Ovary (tissue), 9 donors: ENCODE results near the gene CUBN. TPM values are rescaled to one million over a fixed set of nuclear protein-coding genes. Genes with fewer than 3 reads are reported as not detected.
A peak's percentile ranks its signal among the peaks of the same experiment; 100 is the strongest.

Experiments used
- DNase-seq, 5 donors: peaks; one replicate each; pipeline ENCODE4 v3.0.0-alpha.2; 2019 to 2020
- H3K27ac ChIP-seq, 2 donors: fragments of 200-600 bp; one replicate each; pipeline versions ENCODE4 v1.5.1 to v1.8.0; 2019 to 2022
- H3K27me3 ChIP-seq: fragments of 200-600 bp; one replicate; pipeline ENCODE4 v1.8.0; 2022
- H3K36me3 ChIP-seq: fragments of 200-600 bp; sonication (generic); one replicate; pipeline ENCODE4 v1.5.1; 2019
- H3K4me1 ChIP-seq: one replicate; pipeline ENCODE4 v1.8.1; 2013; ENCODE audit warnings: mild to moderate bottlenecking, moderate library complexity; ENCODE audit not compliant: insufficient read depth
- H3K4me3 ChIP-seq: fragments of 200-600 bp; sonication (generic); one replicate; pipeline ENCODE4 v1.5.1; 2017
- H3K9me3 ChIP-seq, 2 donors: fragments of 200-600 bp in 1 of 2; sonication (generic) in 1 of 2; one replicate each; pipeline versions ENCODE4 v1.5.1 to v1.8.1; 2013 to 2019; ENCODE audit warnings: mild to moderate bottlenecking in 1 of 2, moderate library complexity in 1 of 2
- CTCF ChIP-seq, 3 donors: fragments of 450-650 bp in 2 of 3; fragments of 200-600 bp in 1 of 3; IDR thresholded peaks; one replicate each; pipeline versions ENCODE4 v1.5.1 to v1.8.0; 2016 to 2022; ENCODE audit warnings: antibody characterized with exemption in 3 of 3, mild to moderate bottlenecking in 1 of 3
- EP300 ChIP-seq: sonication (generic); formaldehyde crosslinking; IDR thresholded peaks from one replicate; pipeline ENCODE4 v1.6.1; 2017; ENCODE audit warnings: antibody characterized with exemption
- POLR2A ChIP-seq: fragments of 450-650 bp; IDR thresholded peaks from one replicate; pipeline ENCODE4 v1.6.1; 2017; ENCODE audit warnings: antibody characterized with exemption, mild to moderate bottlenecking, moderate library complexity
- WGBS, 3 donors: extraction: QIAGEN DNeasy Blood & Tissue Kit in 1 of 3; methylation state at CpG; one replicate each; pipeline versions ENCODE4 v1.1.5 to v1.1.7; 2013 to 2017; 5-methylcytosine and 5-hydroxymethylcytosine counted together
- intact Hi-C, 4 donors: fragments of 100-400 bp; cut with DNase I; formaldehyde crosslinking; loops; one replicate each; pipeline versions ENCODE4 v1.11.0 to v1.15.1; 2022 to 2023
- polyA plus RNA-seq, 2 donors: library from polyadenylated mRNA; stranded (reverse); fragments of 200-250 nt in 1 of 2; fragments of 350-450 nt in 1 of 2; fragmentation: Illumina TruSeq in 1 of 2; extraction: RNeasy Lipid Tissue Mini Kit (QIAGEN cat#74804) in 1 of 2; gene quantifications; one replicate each; pipeline ENCODE4 v1.2.3, GENCODE V29; 2013 to 2014
- total RNA-seq, 7 donors: library from RNA; depleted of rRNA in 2 of 7; stranded (reverse); fragments of >200 nt in 2 of 7; fragmentation: NEBNext Ultra II Directional in 3 of 7; extraction: Animal tissue kit (Norgen Biotek cat#: 25700) in 3 of 7; gene quantifications; one replicate each; pipeline versions ENCODE4 v1.1.0 to v1.2.4, GENCODE V29; 2016 to 2023
- donor health status: DM: no; HTN: no; CAD: no; lungs with moderate emphysema.
- donor health status: DM: no; HTN: no; CAD: no.
- donor health status: Bipolar disorder and iron deficiency.
- donor health status: DM: yes; HTN: yes; CAD: no.
- donor health status: DM: no; HTN: no; CAD: no.
- donor health status: DM: yes; HTN: yes; CAD: no.

CUBN gene
- total and polyA plus RNA-seq, 9 donors = 1.9 to 5.8 (median 4.0) TPM

GRCh38 chr10:17037910-17038309 is 91.7 kb downstream of the CUBN start:
- H3K27ac ChIP-seq = peak overlapping the region in 1 of 2 donors; percentile 78
- TF ChIP-seq EP300 (no peak), POLR2A (no peak), CTCF (IDR thresholded peaks at IDR 0.05) (no peak)

GRCh38 chr10:17035446-17035845 is 94.2 kb downstream of the CUBN start:
- DNase-seq = no peak
- Histone ChIP-seq H3K4me3 (no peak overlapping the region), H3K36me3 (no peaks in the 10 kb centered on the region), H3K4me1 (peaks cover 5% of the 10 kb centered on the region), H3K9me3 (no peaks in the 10 kb centered on the region), H3K27ac (no peak overlapping the region), H3K27me3 (no peaks in the 10 kb centered on the region)
- intact Hi-C loops = no loop called here
- WGBS, 3 donors = 85 to 90% (median 89%) methylated on average over 1 of the region's 1 CpG
- TF ChIP-seq POLR2A (no peak), CTCF (IDR thresholded peaks at IDR 0.05) (no peak), EP300 (no peak)

More at GRCh38 chr10:17037910-17038309, 91.7 kb downstream of the CUBN start:
- H3K4me1 ChIP-seq = peaks cover 5% of the 10 kb centered on the region
- no peaks in the 10 kb centered on the region for H3K36me3 ChIP-seq
- H3K9me3 ChIP-seq = no peaks in the 10 kb centered on the region
- no peak overlapping the region for H3K4me3 ChIP-seq
- H3K27me3 ChIP-seq = no peaks in the 10 kb centered on the region
- no peak for DNase-seq
- intact Hi-C loops = no loop called here
- 97 to 98% (median 97%) methylated on average over 6 of the region's 6 CpGs for WGBS, 3 donors

GRCh38 chr10:17033529-17034260 is 95.9 kb downstream of the CUBN start:
- Histone ChIP-seq H3K27ac (no peak overlapping the region), H3K4me1 (peaks cover 5% of the 10 kb centered on the region), H3K9me3 (no peaks in the 10 kb centered on the region), H3K4me3 (no peak overlapping the region), H3K36me3 (no peaks in the 10 kb centered on the region), H3K27me3 (no peaks in the 10 kb centered on the region)
- 62 to 73% (median 64%) methylated on average over 7 of the region's 7 CpGs for WGBS, 3 donors
- TF ChIP-seq EP300 (no peak), CTCF (IDR thresholded peaks at IDR 0.05) (no peak), POLR2A (no peak)
- DNase-seq = no peak
- intact Hi-C loops = no loop called here

GRCh38 chr10:17031637-17032635 is 97.7 kb downstream of the CUBN start:
- WGBS, 3 donors = 60 to 80% (median 79%) methylated on average over 13 of the region's 13 CpGs
- no peaks in the 10 kb centered on the region for H3K9me3 ChIP-seq
- H3K4me3 ChIP-seq = no peak overlapping the region
- DNase-seq = peak in 1 of 5 donors; percentile 35
- TF ChIP-seq POLR2A (no peak), CTCF (IDR thresholded peaks at IDR 0.05) (no peak)
- intact Hi-C loops = no loop called here
- H3K36me3 ChIP-seq = no peaks in the 10 kb centered on the region
- H3K4me1 ChIP-seq = peaks cover 5% of the 10 kb centered on the region
- no peaks in the 10 kb centered on the region for H3K27me3 ChIP-seq
- peak overlapping the region in 1 of 2 donors; percentile 3 for H3K27ac ChIP-seq
